ENCODE measurements around the gene TSC22D2. TPM values are rescaled to one million over a fixed set of nuclear protein-coding genes. Genes with fewer than 3 reads are reported as not detected.

The TSC22D2 gene
- total RNA-seq, 1 experiment from 2014 or later = 20.0 TPM

DNA sequence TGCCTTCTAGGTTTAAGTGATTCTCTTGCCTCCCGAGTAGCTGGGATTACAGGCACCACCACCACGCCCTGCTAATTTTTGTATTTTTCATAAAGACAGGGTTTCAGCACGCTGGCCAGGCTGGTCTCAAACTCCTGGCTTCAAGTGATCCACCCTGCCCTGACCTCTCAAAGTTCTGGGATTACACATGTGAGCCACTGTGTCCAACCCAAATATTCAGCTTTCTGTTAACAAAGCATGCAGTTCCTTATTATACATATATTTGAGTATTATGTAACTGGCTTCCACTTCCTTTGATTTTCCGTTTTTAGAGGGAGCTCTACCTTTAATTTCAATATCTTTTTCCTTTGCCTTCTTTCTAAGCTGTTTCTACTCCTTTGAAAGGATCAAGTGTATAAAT lies 26.1 kb downstream of the TSC22D2 start:
- POLR2A ChIA-PET = no interaction called here
- intact Hi-C loops (cut with micrococcal nuclease) = no loop called here
- Histone ChIP-seq H3K27ac (ENCODE audit: low read depth, low read length) (no peak overlapping the region), H3K4me2 (ENCODE audit: low read length) (no peak overlapping the region), H3K9me3 (ENCODE audit: control insufficient read depth in 1 of 2, insufficient read depth in 1 of 2, low read depth in 1 of 2, low read length in 2 of 2) (no peaks in the 10 kb centered on the region), H4K20me1 (ENCODE audit: insufficient read depth) (peaks cover 38% of the 10 kb centered on the region; the same call in 1 of the 2 replicates), H3K4me1 (ENCODE audit: control insufficient read depth in 1 of 2, insufficient read depth in 2 of 2, low read length in 2 of 2) (0 out of 4 replicates have a peak, but pooled peaks cover 0 to 3% of the 10 kb centered on the region in 2 experiments), H3K4me3 (replicated peaks in 1 of 2; ENCODE audit: low read depth in 1 of 2, low read length in 2 of 2) (no peak overlapping the region), H3K9me2 (ENCODE audit: insufficient read depth) (no peaks in the 10 kb centered on the region), H2AFZ (ENCODE audit: low read depth, low read length, poor library complexity, severe bottlenecking) (no peak overlapping the region), H3K27me3 (ENCODE audit: insufficient read depth, low read length) (no peaks in the 10 kb centered on the region), H3K9ac (ENCODE audit: low read length) (no peak overlapping the region), H3K36me3 (ENCODE audit: control insufficient read depth in 1 of 2, insufficient read depth in 2 of 2, low read length in 2 of 2) (peaks cover 0 to 5% of the 10 kb centered on the region in 2 experiments; a peak in 1 of 4 replicates), H3K79me2 (ENCODE audit: insufficient read depth, low read length) (peaks cover 97% of the 10 kb centered on the region)
- no TSS peak for BruUV-seq (replicated peaks)
- ATAC-seq = no peak
- CTCF ChIA-PET = no interaction called here
- TF ChIP-seq ELF1 (IDR thresholded peaks at IDR 0.05; ENCODE audit: borderline replicate concordance, low read depth) (no peak), ZFX (IDR thresholded peaks at IDR 0.05) (no peak), RAD21 (IDR thresholded peaks at IDR 0.05; ENCODE audit: low read depth) (no peak), TCF7L2 (IDR thresholded peaks at IDR 0.05; ENCODE audit: borderline replicate concordance, extremely low read depth, insufficient read depth, insufficient read length) (no peak), CEBPB (IDR thresholded peaks at IDR 0.05; ENCODE audit: low read depth) (no peak), SRF (IDR thresholded peaks at IDR 0.05; ENCODE audit: low read depth) (no peak)
- TF ChIP-seq, protein P1, sequence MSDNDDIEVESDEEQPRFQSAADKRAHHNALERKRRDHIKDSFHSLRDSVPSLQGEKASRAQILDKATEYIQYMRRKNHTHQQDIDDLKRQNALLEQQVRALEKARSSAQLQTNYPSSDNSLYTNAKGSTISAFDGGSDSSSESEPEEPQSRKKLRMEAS (IDR thresholded peaks at IDR 0.05) = no peak
- TF ChIP-seq, protein P2, sequence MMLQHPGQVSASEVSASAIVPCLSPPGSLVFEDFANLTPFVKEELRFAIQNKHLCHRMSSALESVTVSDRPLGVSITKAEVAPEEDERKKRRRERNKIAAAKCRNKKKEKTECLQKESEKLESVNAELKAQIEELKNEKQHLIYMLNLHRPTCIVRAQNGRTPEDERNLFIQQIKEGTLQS (IDR thresholded peaks at IDR 0.05) = no peak
- no peak for DNase-seq (ENCODE audit: low read depth, low spot score)
- RAD21 ChIA-PET (ENCODE audit: low non-redundant PET in 1 of 2, low total read pairs in 2 of 2, uncharacterized antibody in 2 of 2, unreplicated experiment in 2 of 2) = no interaction called here

DNA sequence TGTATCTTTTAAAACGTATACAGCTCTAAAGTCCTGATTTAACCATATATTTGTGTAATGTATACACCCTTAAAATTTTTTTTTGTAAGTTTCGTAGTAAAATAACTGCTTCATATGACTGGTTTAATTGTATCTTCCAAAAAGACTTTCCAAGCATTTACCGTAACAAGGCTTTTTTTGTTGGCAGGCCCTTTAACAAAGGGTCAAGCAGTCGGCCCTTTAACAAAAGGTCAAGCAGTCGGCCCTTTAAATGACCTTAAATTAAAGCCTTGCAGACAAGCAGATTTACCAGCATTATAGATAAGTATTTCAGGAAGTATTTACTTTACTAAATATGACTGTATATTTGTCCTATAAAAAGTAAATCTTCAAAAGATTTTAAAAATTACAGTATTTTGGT lies 28.1 kb downstream of the TSC22D2 start:
- H3K27me3 ChIP-seq (ENCODE audit: insufficient read depth, low read length) = no peaks in the 10 kb centered on the region
- ChIA-PET RAD21 (ENCODE audit: low non-redundant PET in 1 of 2, low total read pairs in 2 of 2, uncharacterized antibody in 2 of 2, unreplicated experiment in 2 of 2) (no interaction called here), CTCF (no interaction called here), POLR2A (no interaction called here)
- no peaks in the 10 kb centered on the region for H3K9me2 ChIP-seq (ENCODE audit: insufficient read depth)
- H2AFZ ChIP-seq (ENCODE audit: low read depth, low read length, poor library complexity, severe bottlenecking) = no peak overlapping the region
- intact Hi-C loops (cut with micrococcal nuclease) = no loop called here
- DNase-seq (ENCODE audit: low read depth, low spot score) (no peak), ATAC-seq (no peak)
- BruUV-seq (replicated peaks) = no TSS peak
- H3K27ac ChIP-seq (ENCODE audit: low read depth, low read length) = no peak overlapping the region
- H3K4me1 ChIP-seq (ENCODE audit: control insufficient read depth in 1 of 2, insufficient read depth in 2 of 2, low read length in 2 of 2) = 0 out of 4 replicates have a peak, but pooled peaks cover 0 to 3% of the 10 kb centered on the region in 2 experiments
- peaks cover 96% of the 10 kb centered on the region for H3K79me2 ChIP-seq (ENCODE audit: insufficient read depth, low read length)
- 0 out of 4 replicates have a peak, but pooled peaks cover 0 to under 1% of the 10 kb centered on the region in 2 experiments for H3K36me3 ChIP-seq (ENCODE audit: control insufficient read depth in 1 of 2, insufficient read depth in 2 of 2, low read length in 2 of 2)
- H4K20me1 ChIP-seq (ENCODE audit: insufficient read depth) = peaks cover 32% of the 10 kb centered on the region; the same call in 1 of the 2 replicates
- H3K4me2 ChIP-seq (ENCODE audit: low read length) = no peak overlapping the region
- H3K4me3 ChIP-seq (replicated peaks in 1 of 2; ENCODE audit: low read depth in 1 of 2, low read length in 2 of 2) = no peak overlapping the region
- H3K9ac ChIP-seq (ENCODE audit: low read length) = no peak overlapping the region
- no peaks in the 10 kb centered on the region for H3K9me3 ChIP-seq (ENCODE audit: control insufficient read depth in 1 of 2, insufficient read depth in 1 of 2, low read depth in 1 of 2, low read length in 2 of 2)
- TF ChIP-seq ZNF274 (IDR thresholded peaks at IDR 0.05; ENCODE audit: low read depth, low read length) (no peak), RAD21 (IDR thresholded peaks at IDR 0.05; ENCODE audit: low read depth) (no peak), CEBPB (IDR thresholded peaks at IDR 0.05; ENCODE audit: low read depth) (no peak), SIN3A (IDR thresholded peaks at IDR 0.05; ENCODE audit: low read depth) (no peak), TCF7L2 (IDR thresholded peaks at IDR 0.05; ENCODE audit: borderline replicate concordance, extremely low read depth, insufficient read depth, insufficient read length) (no peak), EZH2phosphoT487 (IDR thresholded peaks at IDR 0.05; ENCODE audit: borderline replicate concordance) (no peak)
- TF ChIP-seq, protein P2 (IDR thresholded peaks at IDR 0.05) = no peak
- TF ChIP-seq, protein P3, sequence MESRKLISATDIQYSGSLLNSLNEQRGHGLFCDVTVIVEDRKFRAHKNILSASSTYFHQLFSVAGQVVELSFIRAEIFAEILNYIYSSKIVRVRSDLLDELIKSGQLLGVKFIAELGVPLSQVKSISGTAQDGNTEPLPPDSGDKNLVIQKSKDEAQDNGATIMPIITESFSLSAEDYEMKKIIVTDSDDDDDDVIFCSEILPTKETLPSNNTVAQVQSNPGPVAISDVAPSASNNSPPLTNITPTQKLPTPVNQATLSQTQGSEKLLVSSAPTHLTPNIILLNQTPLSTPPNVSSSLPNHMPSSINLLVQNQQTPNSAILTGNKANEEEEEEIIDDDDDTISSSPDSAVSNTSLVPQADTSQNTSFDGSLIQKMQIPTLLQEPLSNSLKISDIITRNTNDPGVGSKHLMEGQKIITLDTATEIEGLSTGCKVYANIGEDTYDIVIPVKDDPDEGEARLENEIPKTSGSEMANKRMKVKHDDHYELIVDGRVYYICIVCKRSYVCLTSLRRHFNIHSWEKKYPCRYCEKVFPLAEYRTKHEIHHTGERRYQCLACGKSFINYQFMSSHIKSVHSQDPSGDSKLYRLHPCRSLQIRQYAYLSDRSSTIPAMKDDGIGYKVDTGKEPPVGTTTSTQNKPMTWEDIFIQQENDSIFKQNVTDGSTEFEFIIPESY (IDR thresholded peaks at IDR 0.05; ENCODE audit: extremely low read depth, insufficient replicate concordance, low read length) = no peak
- TF ChIP-seq, protein P4, sequence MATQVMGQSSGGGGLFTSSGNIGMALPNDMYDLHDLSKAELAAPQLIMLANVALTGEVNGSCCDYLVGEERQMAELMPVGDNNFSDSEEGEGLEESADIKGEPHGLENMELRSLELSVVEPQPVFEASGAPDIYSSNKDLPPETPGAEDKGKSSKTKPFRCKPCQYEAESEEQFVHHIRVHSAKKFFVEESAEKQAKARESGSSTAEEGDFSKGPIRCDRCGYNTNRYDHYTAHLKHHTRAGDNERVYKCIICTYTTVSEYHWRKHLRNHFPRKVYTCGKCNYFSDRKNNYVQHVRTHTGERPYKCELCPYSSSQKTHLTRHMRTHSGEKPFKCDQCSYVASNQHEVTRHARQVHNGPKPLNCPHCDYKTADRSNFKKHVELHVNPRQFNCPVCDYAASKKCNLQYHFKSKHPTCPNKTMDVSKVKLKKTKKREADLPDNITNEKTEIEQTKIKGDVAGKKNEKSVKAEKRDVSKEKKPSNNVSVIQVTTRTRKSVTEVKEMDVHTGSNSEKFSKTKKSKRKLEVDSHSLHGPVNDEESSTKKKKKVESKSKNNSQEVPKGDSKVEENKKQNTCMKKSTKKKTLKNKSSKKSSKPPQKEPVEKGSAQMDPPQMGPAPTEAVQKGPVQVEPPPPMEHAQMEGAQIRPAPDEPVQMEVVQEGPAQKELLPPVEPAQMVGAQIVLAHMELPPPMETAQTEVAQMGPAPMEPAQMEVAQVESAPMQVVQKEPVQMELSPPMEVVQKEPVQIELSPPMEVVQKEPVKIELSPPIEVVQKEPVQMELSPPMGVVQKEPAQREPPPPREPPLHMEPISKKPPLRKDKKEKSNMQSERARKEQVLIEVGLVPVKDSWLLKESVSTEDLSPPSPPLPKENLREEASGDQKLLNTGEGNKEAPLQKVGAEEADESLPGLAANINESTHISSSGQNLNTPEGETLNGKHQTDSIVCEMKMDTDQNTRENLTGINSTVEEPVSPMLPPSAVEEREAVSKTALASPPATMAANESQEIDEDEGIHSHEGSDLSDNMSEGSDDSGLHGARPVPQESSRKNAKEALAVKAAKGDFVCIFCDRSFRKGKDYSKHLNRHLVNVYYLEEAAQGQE (IDR thresholded peaks at IDR 0.05; ENCODE audit: low read depth) = no peak
- TF ChIP-seq, protein P1 (IDR thresholded peaks at IDR 0.05) = no peak

Measured in HCT116 (cell line).